ENCODE results near the gene KIF6. TPM values are rescaled to one million over a fixed set of nuclear protein-coding genes. Genes with fewer than 3 reads are reported as not detected.

Gene KIF6
- total RNA-seq, 4 donors from 2014 or later: 0.40 to 1.3 (median 0.80) TPM

GRCh38 chr6:39339096-39339867 is 385.9 kb downstream of the KIF6 start:
- peak; percentile 20 to 22 for DNase-seq
- no peaks in the 10 kb centered on the region for H3K36me3 ChIP-seq
- no peak overlapping the region for H3K4me3 ChIP-seq (replicated peaks in 1 of 3)
- WGBS, 2 donors: 41 to 42% methylated on average over 9 of the region's 9 CpGs
- no peaks in the 10 kb centered on the region for H3K27me3 ChIP-seq
- H3K4me1 ChIP-seq: peaks cover 34 to 53% of the 10 kb centered on the region in 2 donors
- no peaks in the 10 kb centered on the region for H3K9me3 ChIP-seq
- peak overlapping the region; percentile 66 to 80 (median 78) for H3K27ac ChIP-seq
- intact Hi-C loops (cut with DNase I): no loop called here
- TF ChIP-seq POLR2A (IDR thresholded peaks at IDR 0.05) (no peak), CTCF (IDR thresholded peaks at IDR 0.05) (no peak)

- H3K36me3 ChIP-seq: no peaks in the 10 kb centered on the region
- H3K27me3 ChIP-seq: no peaks in the 10 kb centered on the region
- 65 to 75% methylated on average over 3 to 5 of the region's 5 CpGs for WGBS, 2 donors
- H3K27ac ChIP-seq: peak overlapping the region in 1 of 3 donors; percentile 78
- DNase-seq: no peak
- intact Hi-C loops (cut with DNase I): no loop called here
- no peaks in the 10 kb centered on the region for H3K9me3 ChIP-seq
- H3K4me3 ChIP-seq (replicated peaks in 1 of 3): no peak overlapping the region
- peaks cover 34 to 47% of the 10 kb centered on the region in 2 donors for H3K4me1 ChIP-seq
- TF ChIP-seq POLR2A (IDR thresholded peaks at IDR 0.05) (no peak), CTCF (IDR thresholded peaks at IDR 0.05) (no peak)
These were observed 386.8 kb downstream of the KIF6 start for GRCh38 chr6:39338397-39338796.

- H3K36me3 ChIP-seq: no peaks in the 10 kb centered on the region
- H3K27ac ChIP-seq: no peak overlapping the region
- H3K4me1 ChIP-seq: peaks cover 26 to 32% of the 10 kb centered on the region in 2 donors
- no peak for TF ChIP-seq CTCF (IDR thresholded peaks at IDR 0.05)
- no peak for TF ChIP-seq POLR2A (IDR thresholded peaks at IDR 0.05)
- 43 to 57% methylated on average over 5 of the region's 5 CpGs for WGBS, 2 donors
- H3K27me3 ChIP-seq: no peaks in the 10 kb centered on the region
- no peaks in the 10 kb centered on the region for H3K9me3 ChIP-seq
- DNase-seq: no peak
- no peak overlapping the region for H3K4me3 ChIP-seq (replicated peaks in 1 of 3)
- intact Hi-C loops (cut with DNase I): no loop called here
These were observed 389.2 kb downstream of the KIF6 start for GRCh38 chr6:39335780-39336545.

- Histone ChIP-seq H3K4me3 (replicated peaks in 1 of 3) (no peak overlapping the region), H3K27ac (no peak overlapping the region), H3K36me3 (no peaks in the 10 kb centered on the region), H3K27me3 (no peaks in the 10 kb centered on the region), H3K9me3 (no peaks in the 10 kb centered on the region), H3K4me1 (peaks cover 12 to 20% of the 10 kb centered on the region in 2 donors)
- TF ChIP-seq POLR2A (IDR thresholded peaks at IDR 0.05): no peak
- no peak for TF ChIP-seq CTCF (IDR thresholded peaks at IDR 0.05)
- no peak for DNase-seq
- WGBS, 2 donors: 77 to 86% methylated on average over 7 of the region's 7 CpGs
- intact Hi-C loops (cut with DNase I): no loop called here
These were observed 391.4 kb downstream of the KIF6 start for GRCh38 chr6:39333644-39334438.
